Suppressor macrophage treated with lipopolysaccharide for 1 hour (primary cell): ENCODE data around the gene OGFR.

ENCODE experiments used
- DNase-seq, 3 donors: peaks; one replicate each; pipeline ENCODE4 v3.0.0-alpha.2; 2020 to 2022

Gene OGFR

GRCh38 chr20:62801284-62802010 lies 3.2 kb upstream of the OGFR start:
- no peak for DNase-seq

- no peak for DNase-seq
These were observed 2.5 kb upstream of the OGFR start for GRCh38 chr20:62802026-62802712.

- DNase-seq = no peak
These were observed 511 bp upstream of the OGFR start for GRCh38 chr20:62804021-62804626.

- peak in 2 of 3 donors; percentile 22 to 50 for DNase-seq
These were observed 598 bp downstream of the OGFR start for GRCh38 chr20:62805155-62805710.

- DNase-seq = peak; percentile 85 to 87 (median 87)
These were observed 1.2 kb downstream of the OGFR start for GRCh38 chr20:62805711-62806382.

- no peak for DNase-seq
These were observed 1.9 kb downstream of the OGFR start for GRCh38 chr20:62806383-62807050.

GRCh38 chr20:62807444-62808210 lies 3.0 kb downstream of the OGFR start:
- DNase-seq = no peak

GRCh38 chr20:62808211-62808865 lies 3.7 kb downstream of the OGFR start:
- peak; percentile 70 to 87 (median 82) for DNase-seq

- DNase-seq = no peak
These were observed 5.1 kb downstream of the OGFR start for GRCh38 chr20:62809530-62810428.

GRCh38 chr20:62811320-62811719 lies 6.7 kb downstream of the OGFR start:
- DNase-seq = no peak

GRCh38 chr20:62811720-62812119 lies 7.1 kb downstream of the OGFR start:
- no peak for DNase-seq

- peak in 2 of 3 donors; percentile 50 to 60 for DNase-seq
These were observed 7.7 kb downstream of the OGFR start for GRCh38 chr20:62812181-62812906.

- no peak for DNase-seq
These were observed 8.2 kb downstream of the OGFR start for GRCh38 chr20:62812907-62813200.

GRCh38 chr20:62813588-62813987 lies 9.0 kb downstream of the OGFR start:
- no peak for DNase-seq

GRCh38 chr20:62814060-62814708 lies 9.5 kb downstream of the OGFR start:
- DNase-seq = no peak

GRCh38 chr20:62814709-62815065 lies 10.1 kb downstream of the OGFR start:
- DNase-seq = no peak

- no peak for DNase-seq
These were observed 10.7 kb downstream of the OGFR start for GRCh38 chr20:62815066-62815991.
